SH-SY5Y (cell line): ENCODE results near the gene TIAL1.

Experiments
- GATA2 ChIP-seq: IDR thresholded peaks from 2 replicates; pipeline ENCODE4 v1.6.1; 2011; ENCODE audit warnings: mild to moderate bottlenecking, low read depth, low read length
- GATA3 ChIP-seq: IDR thresholded peaks from 2 replicates; pipeline ENCODE4 v1.6.1; 2011; ENCODE audit warnings: low read depth, mild to moderate bottlenecking, low read length, moderate library complexity

GRCh38 chr10:119526621-119527592 is 69.9 kb downstream of the TIAL1 start:
- no peak for TF ChIP-seq GATA2
- TF ChIP-seq GATA3: no peak
